ACHN (cell line): Measurements from ENCODE around the gene COX7A1.
"Not testable (repeated sequence)": the region's sequence is repeated elsewhere in the genome, so short reads cannot be mapped to it uniquely, and the experiment has no call there.

Experiments used
- DNase-seq: peaks from one replicate; pipeline ENCODE4 v3.0.0-alpha.2; 2015
- in situ Hi-C: cut with HindIII; loops from 2 replicates; pipeline ENCODE4 v1.10.0; 2017; ENCODE audit warnings: low sequenced_read_pairs, low pct_ligation_motif_present, low pct_unique_long_range_greater_than_20kb

COX7A1 gene

GRCh38 chr19:36152352-36153091 is at the start of gene COX7A1:
Gene COX7A1 (minus strand): TSS chr19:36152447. CDS start chr19:36152407, 40 bp downstream.
- in situ Hi-C loops, result no loop called here
- no peak for DNase-seq

DNA sequence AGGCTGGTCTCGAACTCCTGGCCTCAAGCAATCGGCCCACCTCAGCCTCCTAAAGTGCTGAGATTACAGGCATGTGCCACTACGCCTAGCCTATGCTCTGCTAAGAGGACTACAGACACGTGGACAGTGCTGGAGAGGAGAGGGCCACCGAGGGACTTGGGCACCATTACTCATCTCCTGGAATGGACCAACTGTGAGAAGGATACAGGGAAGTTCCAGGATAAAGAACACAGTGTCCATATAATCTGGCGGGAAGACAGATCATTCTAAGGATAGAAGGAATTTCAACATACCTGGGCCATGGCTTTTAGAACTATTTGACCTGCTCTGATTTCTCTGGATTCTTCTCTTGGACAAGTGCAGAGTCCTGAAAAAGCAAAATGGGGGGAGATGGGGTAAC is 49.4 kb upstream of the COX7A1 start:
- no peak for DNase-seq
- in situ Hi-C loops, result no loop called here

DNA sequence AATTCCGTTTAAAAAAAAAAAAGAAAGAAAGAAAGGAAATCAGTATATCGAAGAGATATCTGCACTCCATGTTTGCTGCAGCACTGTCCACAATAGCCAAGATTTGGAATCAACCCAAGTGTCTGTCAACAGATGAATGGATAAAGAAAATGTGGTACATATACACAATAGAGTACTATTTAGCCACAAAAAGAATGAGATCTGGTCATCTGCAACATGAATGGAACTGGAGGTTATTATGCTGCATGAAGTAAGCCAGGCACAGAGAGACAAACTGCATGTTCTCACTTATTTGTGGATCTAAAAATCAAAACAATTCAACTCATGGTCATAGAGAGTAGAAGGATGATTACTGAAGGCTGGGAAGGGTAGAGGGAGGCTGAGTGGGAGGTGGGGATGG is 45.9 kb upstream of the COX7A1 start:
- DNase-seq, result no peak
- in situ Hi-C loops, result no loop called here

DNA sequence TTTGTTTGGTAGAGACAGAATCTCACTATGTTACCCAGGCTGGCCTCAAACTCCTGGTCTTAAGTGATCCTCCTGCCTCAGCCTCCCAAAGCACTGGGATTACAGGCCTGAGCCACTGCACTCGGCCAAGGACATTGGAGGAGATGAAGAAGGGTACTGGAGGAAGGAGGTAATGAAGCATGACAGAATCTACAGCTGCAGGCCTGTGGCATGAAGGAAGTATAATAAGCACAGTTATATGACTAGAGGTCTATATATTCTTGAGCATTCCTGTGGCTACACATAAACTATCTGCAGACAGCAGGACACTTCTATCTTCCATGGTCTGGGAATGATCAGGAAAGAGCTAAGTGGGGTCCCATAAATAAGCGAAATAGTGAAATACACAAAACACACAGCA is 44.0 kb upstream of the COX7A1 start:
- in situ Hi-C loops, result no loop called here
- DNase-seq, result no peak

DNA sequence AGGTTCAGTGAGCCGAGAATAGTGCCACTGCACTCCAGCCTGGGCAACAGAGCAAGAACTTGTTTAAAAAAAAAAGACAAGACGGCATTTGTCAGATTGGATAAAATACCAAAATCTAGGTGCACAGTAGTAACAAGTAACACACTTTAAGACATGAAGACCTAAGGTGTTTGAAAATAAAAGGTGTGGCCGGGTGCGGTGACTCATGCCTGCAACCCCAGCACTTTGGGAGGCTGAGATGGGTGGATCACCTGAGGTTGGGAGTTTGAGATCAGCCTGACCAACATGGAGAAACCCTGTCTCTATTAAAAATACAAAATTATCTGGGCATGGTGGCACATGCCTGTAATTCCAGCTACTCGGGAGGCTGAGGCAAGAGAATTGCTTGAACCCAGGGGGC is 34.5 kb upstream of the COX7A1 start:
- in situ Hi-C loops, DNase-seq: not testable (repeated sequence)

- in situ Hi-C loops, result no loop called here
- DNase-seq, result no peak
Observed at GRCh38 chr19:36183245-36183628, 31.0 kb upstream of the COX7A1 start.

GRCh38 chr19:36182612-36183244 is 30.5 kb upstream of the COX7A1 start:
- in situ Hi-C loops, result no loop called here
- no peak for DNase-seq

GRCh38 chr19:36179077-36179476 is 26.8 kb upstream of the COX7A1 start:
- DNase-seq, in situ Hi-C loops: not testable (repeated sequence)

- DNase-seq, in situ Hi-C loops: not testable (repeated sequence)
Observed at GRCh38 chr19:36173846-36174245, 21.6 kb upstream of the COX7A1 start.

DNA sequence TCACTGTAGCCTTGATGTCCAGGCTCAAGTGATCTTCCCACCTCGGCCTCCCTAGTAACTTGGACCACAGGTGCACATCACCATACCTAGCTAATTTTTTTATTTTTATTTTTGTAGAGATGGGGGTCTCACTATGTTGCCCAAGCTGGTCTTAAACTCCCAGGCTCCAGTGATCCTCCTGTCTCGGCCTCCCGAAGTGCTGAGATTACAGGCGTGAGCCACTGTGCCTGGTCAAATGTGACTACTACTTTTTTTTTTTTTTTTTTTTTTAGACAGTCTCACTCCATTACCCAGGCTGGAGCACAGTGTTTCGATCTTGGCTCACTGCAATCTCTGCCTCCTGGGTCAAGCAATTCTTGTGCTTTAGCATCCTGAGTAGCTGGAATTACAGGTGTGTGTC is 20.6 kb upstream of the COX7A1 start:
- in situ Hi-C loops, result no loop called here
- DNase-seq, result no peak

DNA sequence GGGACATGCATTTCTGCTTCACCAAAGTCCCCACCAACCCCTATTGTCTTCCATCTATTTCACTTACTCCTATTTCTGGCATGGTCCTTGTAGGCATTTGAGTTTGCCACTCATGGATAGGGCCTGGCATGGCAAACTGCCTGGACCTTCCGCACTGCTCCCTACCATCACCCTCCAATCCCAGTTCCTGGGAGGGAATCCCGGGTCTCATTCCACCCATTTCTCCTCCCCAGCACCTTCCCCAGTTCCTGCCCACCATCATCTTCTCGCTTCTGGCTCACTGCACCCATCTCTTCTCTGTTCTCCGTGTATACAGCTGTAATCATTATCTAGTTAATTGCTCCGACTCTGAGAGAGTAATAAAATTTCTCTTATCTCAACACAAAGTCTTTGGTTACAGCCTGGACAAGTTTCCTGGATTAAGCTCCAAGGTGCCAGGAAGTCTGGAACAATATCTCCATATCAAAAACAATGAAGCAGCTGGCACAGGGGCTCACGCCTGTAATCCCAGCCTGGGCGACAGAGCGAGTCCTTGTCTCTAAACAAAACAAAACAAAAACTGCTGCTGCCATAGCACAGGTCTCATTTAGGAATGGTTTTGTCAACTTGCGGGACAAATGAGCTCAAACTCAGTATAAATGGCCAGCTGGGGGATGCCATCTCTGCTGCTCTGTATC is 17.0 kb upstream of the COX7A1 start:
- DNase-seq, result no peak
- in situ Hi-C loops, result no loop called here

GRCh38 chr19:36163813-36164212 is 11.6 kb upstream of the COX7A1 start:
- no peak for DNase-seq
- in situ Hi-C loops, result no loop called here

GRCh38 chr19:36160821-36161596 is 8.8 kb upstream of the COX7A1 start:
- in situ Hi-C loops, result no loop called here
- DNase-seq, result no peak

- in situ Hi-C loops, result no loop called here
- DNase-seq, result no peak
Observed at GRCh38 chr19:36153126-36153525, 879 bp upstream of the COX7A1 start.

GRCh38 chr19:36152019-36152351 is 262 bp downstream of the COX7A1 start:
- DNase-seq, result no peak
- in situ Hi-C loops, result no loop called here

DNA sequence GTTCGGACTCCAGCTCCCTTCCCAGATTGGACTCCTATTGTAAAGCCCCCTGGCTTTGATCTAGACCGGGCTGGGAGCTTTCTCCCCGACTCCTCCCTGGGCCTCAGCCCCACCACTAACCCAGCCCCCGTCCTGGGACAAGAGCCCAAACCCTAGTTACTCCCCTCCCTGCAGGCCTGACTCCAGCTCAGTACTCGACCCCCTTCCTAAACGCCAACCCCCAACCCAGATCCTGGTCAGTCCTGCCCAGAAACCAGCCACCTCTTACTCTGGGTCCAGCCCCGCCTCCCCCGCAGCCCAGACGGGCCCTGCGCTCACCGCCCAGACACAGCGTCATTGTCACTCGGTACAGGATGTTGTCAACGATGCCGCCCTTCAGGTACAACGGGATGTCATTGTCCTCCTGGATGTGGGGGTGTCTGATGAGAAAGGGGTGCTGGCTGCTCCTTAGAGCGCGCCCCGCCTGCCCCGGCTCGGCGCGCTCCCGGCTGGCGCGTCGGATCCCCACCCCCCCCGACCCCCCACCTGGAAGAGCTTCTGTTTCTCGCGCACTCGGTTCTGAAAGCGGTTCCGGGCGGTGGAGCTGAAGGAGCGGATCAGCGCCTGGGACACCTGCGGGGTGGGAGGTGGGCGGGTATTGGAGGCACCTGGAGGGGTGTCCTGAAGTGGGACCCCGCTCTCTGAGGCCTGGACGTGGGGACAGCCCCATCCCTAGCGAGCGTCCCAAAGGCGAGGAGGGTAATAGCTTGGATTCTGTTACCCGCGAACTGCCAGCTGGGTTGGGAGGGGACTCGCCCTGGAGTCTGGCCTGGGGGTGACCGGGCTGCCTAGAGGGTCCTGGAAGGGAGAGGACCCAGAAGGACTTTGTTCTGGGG is 866 bp downstream of the COX7A1 start:
- no peak for DNase-seq
- in situ Hi-C loops, result no loop called here

GRCh38 chr19:36150586-36150985 is 1.7 kb downstream of the COX7A1 start:
- in situ Hi-C loops, result no loop called here
- no peak for DNase-seq

DNA sequence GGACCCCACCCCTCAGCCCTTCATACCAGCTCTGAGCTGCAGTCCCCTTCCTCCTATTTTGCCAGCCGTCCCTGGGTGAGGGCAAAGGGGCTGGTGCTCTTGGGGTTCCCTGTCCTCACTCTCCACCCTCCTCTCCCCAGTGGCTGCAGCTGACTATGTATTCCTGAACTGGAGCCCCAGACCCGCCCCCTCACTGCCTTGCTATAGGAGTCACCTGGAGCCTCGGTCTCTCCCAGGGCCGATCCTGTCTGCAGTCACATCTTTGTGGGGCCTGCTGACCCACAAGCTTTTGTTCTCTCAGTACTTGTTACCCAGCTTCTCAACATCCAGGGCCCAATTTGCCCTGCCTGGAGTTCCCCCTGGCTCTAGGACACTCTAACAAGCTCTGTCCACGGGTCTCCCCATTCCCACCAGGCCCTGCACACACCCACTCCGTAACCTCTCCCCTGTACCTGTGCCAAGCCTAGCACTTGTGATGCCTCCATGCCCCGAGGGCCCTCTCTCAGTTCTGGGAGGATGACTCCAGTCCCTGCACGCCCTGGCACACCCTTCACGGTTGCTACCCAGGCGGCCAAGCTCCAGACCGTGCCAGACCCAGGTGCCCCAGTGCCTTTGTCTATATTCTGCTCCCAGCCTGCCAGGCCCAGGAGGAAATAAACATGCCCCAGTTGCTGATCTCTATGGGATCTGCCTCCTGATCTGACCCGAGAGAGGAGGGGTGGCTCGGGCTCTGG is 2.4 kb downstream of the COX7A1 start:
- no peak for DNase-seq
- in situ Hi-C loops, result no loop called here
